ENCODE data around the gene ATP5F1E. TPM values are rescaled to one million over a fixed set of nuclear protein-coding genes. Genes with fewer than 3 reads are reported as not detected.

ATP5F1E gene
- total RNA-seq, 1 donor = 27.2 TPM

DNA sequence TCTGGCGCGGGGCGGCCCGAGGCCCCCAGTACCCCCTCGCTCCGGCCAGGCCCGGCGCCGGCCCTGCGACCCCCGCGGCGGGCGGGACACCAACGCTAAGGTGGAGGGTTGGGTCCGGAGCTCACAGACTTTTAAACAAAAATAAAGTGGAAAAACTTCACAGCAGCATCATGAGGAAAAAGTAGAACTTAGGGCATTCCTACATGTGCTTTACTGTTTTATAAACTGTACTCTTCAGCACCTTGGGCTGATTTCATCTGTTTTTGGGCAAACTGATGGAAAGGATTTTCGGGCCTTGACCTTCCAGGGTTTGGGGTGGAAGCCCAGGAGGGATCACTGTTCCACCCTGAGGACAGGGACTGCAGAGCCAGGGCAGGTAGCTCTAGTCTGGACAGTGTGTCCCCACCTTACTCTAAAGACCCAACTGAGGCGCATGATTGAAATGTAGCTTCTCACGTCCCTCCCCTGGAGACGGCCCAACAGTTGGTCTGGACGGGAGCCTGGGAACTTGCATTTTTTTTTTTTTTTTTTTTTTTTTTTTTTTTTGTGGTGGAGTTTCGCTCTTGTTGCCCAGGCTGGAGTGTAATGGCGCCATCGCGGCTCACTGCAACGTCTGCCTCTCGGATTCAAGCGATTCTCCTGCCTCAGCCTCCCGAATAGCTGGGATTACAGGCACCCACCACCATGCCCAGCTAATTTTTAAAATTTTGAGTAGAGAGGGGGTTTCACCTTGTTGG, 50.3 kb downstream of the ATP5F1E start:
- DNase-seq (ENCODE audit: low read depth) = peak; percentile 18
- H3K4me3 ChIP-seq (ENCODE audit: low read depth, low read length) = peak overlapping the region; percentile 77
- TF ChIP-seq, protein P1, sequence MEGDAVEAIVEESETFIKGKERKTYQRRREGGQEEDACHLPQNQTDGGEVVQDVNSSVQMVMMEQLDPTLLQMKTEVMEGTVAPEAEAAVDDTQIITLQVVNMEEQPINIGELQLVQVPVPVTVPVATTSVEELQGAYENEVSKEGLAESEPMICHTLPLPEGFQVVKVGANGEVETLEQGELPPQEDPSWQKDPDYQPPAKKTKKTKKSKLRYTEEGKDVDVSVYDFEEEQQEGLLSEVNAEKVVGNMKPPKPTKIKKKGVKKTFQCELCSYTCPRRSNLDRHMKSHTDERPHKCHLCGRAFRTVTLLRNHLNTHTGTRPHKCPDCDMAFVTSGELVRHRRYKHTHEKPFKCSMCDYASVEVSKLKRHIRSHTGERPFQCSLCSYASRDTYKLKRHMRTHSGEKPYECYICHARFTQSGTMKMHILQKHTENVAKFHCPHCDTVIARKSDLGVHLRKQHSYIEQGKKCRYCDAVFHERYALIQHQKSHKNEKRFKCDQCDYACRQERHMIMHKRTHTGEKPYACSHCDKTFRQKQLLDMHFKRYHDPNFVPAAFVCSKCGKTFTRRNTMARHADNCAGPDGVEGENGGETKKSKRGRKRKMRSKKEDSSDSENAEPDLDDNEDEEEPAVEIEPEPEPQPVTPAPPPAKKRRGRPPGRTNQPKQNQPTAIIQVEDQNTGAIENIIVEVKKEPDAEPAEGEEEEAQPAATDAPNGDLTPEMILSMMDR (IDR thresholded peaks at IDR 0.05; ENCODE audit: insufficient read depth, low read depth, low read length) = no peak

DNA sequence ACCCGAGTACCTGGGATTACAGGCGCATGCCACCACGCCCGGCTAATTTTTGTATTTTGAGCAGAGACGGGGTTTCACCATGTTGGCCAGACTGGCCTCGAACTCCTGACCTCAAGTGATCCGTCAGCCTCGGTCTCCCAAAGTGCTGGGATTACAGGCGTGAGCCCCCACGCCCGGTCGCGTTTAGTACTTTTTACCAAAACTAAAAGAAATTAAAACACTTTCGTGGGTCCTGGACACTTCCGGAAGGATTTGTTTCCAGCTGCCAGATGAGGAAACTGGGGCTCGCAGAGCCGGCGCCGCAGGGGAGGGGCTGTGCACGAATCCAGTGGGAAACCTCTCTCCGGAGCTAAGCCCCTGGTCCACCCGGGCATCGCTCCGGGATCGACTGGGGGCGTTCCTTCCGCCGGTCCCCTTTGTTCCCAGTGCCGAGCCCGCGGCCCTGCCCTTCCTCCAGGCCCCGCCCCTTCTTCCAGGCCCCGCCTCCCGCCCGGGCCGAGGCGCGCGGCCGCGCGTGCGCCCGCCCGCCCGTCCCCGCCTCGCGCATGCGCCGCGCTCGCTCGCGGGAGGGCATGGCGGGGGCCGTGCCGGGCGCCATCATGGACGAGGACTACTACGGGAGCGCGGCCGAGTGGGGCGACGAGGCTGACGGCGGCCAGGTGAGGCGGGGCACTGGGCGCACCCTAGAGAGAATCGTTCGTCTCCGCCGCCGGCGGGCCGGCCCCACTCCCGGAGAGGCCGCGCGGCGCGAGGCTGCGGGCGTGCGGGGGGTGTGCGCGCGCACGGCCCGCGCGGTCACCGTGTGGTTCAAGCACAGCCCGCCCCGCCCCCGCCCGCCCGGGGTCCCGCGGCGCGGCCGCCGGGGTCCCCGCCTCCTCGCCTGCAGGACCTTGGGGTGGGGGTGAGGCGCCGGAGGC, 51.2 kb downstream of the ATP5F1E start, which contains the start of gene NELFCD:
TSS of gene NELFCD (plus strand) at position 546 of the 917 bp plus-strand sequence. CDS start at position 600, 54 bp downstream.
- TF ChIP-seq, protein P1 (IDR thresholded peaks at IDR 0.05; ENCODE audit: insufficient read depth, low read depth, low read length) = no peak
- peak within 1 kb of the TSS; percentile 77 for H3K4me3 ChIP-seq (ENCODE audit: low read depth, low read length)

DNA sequence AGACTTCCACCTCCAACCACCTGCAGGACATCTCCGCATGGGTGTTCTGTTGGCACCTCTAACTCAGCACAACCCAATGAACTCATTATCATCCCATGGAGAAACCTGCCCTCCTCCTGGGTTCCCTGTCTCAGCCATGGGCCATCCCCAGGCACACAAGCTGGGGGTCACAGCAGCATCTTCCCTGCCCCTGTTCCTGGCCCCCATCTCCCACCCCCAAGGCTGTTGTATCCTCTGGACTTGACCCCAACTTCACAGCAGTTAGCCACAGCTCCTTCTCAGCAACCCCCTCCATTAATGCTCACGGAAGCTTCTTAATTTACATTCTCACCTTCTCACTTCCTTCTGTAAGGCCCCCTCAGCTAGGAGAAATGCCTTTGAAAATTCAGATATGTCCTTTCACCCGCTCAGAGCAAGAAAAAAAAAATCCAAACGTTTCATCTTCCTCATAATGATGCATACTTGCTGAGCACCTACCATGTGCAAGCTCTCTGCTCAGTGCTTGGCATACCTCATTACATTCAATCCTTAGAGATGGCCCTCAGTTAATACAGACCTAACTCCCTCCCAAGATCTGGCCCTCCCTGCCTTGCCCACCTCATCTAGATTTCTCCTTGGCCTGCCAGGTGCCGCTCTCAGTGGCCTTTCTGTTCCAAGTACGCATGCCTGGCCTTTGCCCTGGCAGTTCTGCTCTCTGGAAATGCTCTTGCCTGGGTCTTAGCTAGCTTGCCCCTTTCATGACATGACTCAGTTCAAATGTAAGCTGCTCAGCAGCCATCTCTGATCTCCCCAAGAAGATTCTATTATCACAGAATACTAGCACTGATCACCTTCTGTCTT, 53.6 kb downstream of the ATP5F1E start:
- DNase-seq (ENCODE audit: low read depth) = no peak
- TF ChIP-seq, protein P1 (IDR thresholded peaks at IDR 0.05; ENCODE audit: insufficient read depth, low read depth, low read length) = no peak
- H3K4me3 ChIP-seq (ENCODE audit: low read depth, low read length) = no peak overlapping the region

More for the DNA sequence above, 51.2 kb downstream of the ATP5F1E start, which contains the start of gene NELFCD:
- peak; percentile 85 for DNase-seq (ENCODE audit: low read depth)

DNA sequence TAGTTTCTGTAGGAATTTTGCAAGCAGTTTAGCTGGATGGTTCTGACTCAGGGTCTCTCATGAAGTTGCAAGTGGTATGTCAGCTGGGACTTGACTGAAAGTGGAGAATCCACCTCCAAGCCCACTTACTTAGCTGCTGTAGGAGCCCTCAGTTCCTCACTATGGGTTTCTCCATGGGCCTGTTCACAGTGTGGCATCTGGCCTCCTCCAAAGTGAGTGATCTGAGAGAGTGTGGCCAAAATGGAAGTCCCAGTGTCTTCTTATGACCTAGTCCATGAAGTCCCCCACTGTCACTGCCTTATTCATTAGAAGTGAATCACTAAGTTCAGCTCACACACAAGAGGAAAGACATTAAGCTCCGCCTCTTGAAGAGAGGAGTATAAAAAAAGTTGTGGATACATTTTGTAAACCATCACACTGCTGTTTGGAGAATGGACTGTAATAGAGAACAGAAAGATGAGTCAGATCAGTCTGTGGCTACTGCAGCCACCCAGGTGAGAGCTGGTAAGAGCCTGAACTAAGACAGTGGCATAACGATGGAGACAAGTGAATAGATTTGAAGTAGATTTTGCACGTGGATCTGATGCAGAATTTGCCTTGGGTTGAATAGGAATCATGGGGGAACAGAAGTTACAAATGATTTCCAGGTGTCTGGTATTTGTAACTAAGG, 55.9 kb downstream of the ATP5F1E start:
- DNase-seq (ENCODE audit: low read depth) = no peak
- TF ChIP-seq, protein P1 (IDR thresholded peaks at IDR 0.05; ENCODE audit: insufficient read depth, low read depth, low read length) = no peak
- H3K4me3 ChIP-seq (ENCODE audit: low read depth, low read length) = no peak overlapping the region

Other genes with a start within 250 kb of the ATP5F1E start
- gene GNAS-AS1, start 181.4 kb downstream of the ATP5F1E start, total RNA-seq = 0.43 and 0.64 TPM in 2 replicates
- gene GNAS, start 179.6 kb downstream of the ATP5F1E start, total RNA-seq = 345 and 361 TPM in 2 replicates
- gene NELFCD, start 51.1 kb downstream of the ATP5F1E start, total RNA-seq = 37.7 and 38.9 TPM in 2 replicates
- 79.9 and 92.1 TPM in 2 replicates for gene CTSZ, start 25.1 kb downstream of the ATP5F1E start, total RNA-seq
- not detected in 2 replicates for gene TUBB1, start 12.9 kb downstream of the ATP5F1E start, total RNA-seq
- gene PRELID3B, start 10.5 kb upstream of the ATP5F1E start, total RNA-seq = 61.2 and 85.1 TPM in 2 replicates
- not detected in 2 replicates for gene ZNF831, start 131.5 kb upstream of the ATP5F1E start, total RNA-seq